Smooth muscle cell (in vitro differentiated cells): ENCODE measurements around the gene PLSCR3. TPM values are rescaled to one million over a fixed set of nuclear protein-coding genes. Genes with fewer than 3 reads are reported as not detected.
"Not testable (repeated sequence)": the region's sequence is repeated elsewhere in the genome, so short reads cannot be mapped to it uniquely, and the experiment has no call there.

ENCODE experiments used
- DNase-seq: peaks from one replicate; lab custom pipeline; 2025; ENCODE audit not compliant: unreplicated experiment; lab: John Stamatoyannopoulos, UW
- H2AFZ ChIP-seq: fragments of 200-600 bp; sonication (generic); 2 replicates; pipeline ENCODE4 v1.6.0; 2016; ENCODE audit warnings: antibody characterized with exemption, low read depth, mild to moderate bottlenecking
- H3F3A ChIP-seq: fragments of 200-600 bp; sonication (generic); 2 replicates; pipeline ENCODE4 v1.6.0; 2017; ENCODE audit warnings: antibody characterized with exemption, low read depth
- H3K27ac ChIP-seq: fragments of 200-600 bp; sonication (generic); 2 replicates; pipeline ENCODE4 v1.5.1; 2016; ENCODE audit warnings: low read depth, mild to moderate bottlenecking
- H3K27me3 ChIP-seq: fragments of 200-600 bp; sonication (generic); 2 replicates; pipeline ENCODE4 v1.6.1; 2016; ENCODE audit warnings: low read depth, mild to moderate bottlenecking
- H3K36me3 ChIP-seq: fragments of 200-600 bp; sonication (generic); 2 replicates; pipeline ENCODE4 v1.5.1; 2016; ENCODE audit warnings: low read depth
- H3K4me1 ChIP-seq: fragments of 200-600 bp; sonication (generic); 2 replicates; pipeline ENCODE4 v1.5.1; 2016; ENCODE audit warnings: low read depth
- H3K4me2 ChIP-seq: fragments of 200-600 bp; sonication (generic); 2 replicates; pipeline ENCODE4 v1.6.0; 2016; ENCODE audit warnings: mild to moderate bottlenecking
- H3K4me3 ChIP-seq: fragments of 200-600 bp; sonication (generic); 2 replicates; pipeline ENCODE4 v1.5.1; 2016; ENCODE audit warnings: mild to moderate bottlenecking
- H3K79me2 ChIP-seq: fragments of 200-600 bp; sonication (generic); 2 replicates; pipeline ENCODE4 v1.6.0; 2016; ENCODE audit warnings: low read depth, mild to moderate bottlenecking
- H3K9ac ChIP-seq: fragments of 200-600 bp; sonication (generic); 2 replicates; pipeline ENCODE4 v1.6.0; 2016; ENCODE audit warnings: low read depth
- H3K9me3 ChIP-seq: fragments of 200-600 bp; sonication (generic); replicated peaks from 2 replicates; pipeline ENCODE4 v1.5.1; 2016; ENCODE audit warnings: low read depth
- H4K20me1 ChIP-seq: fragments of 200-600 bp; sonication (generic); 2 replicates; pipeline ENCODE4 v1.6.0; 2016; ENCODE audit warnings: low read depth
- WGBS: methylation state at CpG from one replicate; pipeline ENCODE4 v1.1.7; 2016; ENCODE audit warnings: low lambda C conversion rate; 5-methylcytosine and 5-hydroxymethylcytosine counted together
- polyA plus RNA-seq: library from polyadenylated mRNA; unstranded; fragments of >200 nt; fragmentation: Nextera tagmentation; extraction: Ambion mirVana; gene quantifications from 2 replicates; pipeline ENCODE4 v1.2.1, GENCODE V29; 2016
- total RNA-seq: library from RNA; depleted of rRNA; stranded (reverse); fragments of >200 nt; gene quantifications from 2 replicates; pipeline ENCODE4 v1.2.3, GENCODE V29; 2014
- TF ChIP-seq, protein P1 (sequence below): fragments of 200-600 bp; sonication (generic); IDR thresholded peaks from 2 replicates; pipeline ENCODE4 v1.5.1; 2017; ENCODE audit warnings: borderline replicate concordance, mild to moderate bottlenecking, antibody characterized with exemption; ENCODE audit not compliant: insufficient read depth, poor library complexity, severe bottlenecking

Gene PLSCR3
- total and polyA plus RNA-seq, 2 experiments from 2014 or later: 29.3 to 110 TPM

DNA sequence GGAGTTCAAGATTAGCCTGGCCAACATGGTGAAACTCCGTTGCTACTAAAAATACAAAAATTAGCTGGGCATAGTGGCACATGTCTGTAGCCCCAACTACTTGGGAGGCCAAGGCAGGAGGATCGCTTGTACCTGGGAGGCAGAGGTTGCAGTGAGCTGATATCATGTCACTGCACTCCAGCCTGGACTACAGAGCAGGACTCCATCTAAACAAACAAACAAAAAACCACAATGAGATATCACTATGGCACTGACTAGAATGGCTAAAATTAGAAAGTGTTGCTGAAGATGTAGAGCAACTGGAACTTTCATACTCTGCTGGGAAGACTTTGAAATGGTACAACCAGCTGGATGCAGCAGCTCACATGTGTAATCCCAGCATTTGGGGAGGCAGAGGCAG, 20.0 kb downstream of the PLSCR3 start:
- no peak overlapping the region for H2AFZ ChIP-seq
- TF ChIP-seq, protein P1, sequence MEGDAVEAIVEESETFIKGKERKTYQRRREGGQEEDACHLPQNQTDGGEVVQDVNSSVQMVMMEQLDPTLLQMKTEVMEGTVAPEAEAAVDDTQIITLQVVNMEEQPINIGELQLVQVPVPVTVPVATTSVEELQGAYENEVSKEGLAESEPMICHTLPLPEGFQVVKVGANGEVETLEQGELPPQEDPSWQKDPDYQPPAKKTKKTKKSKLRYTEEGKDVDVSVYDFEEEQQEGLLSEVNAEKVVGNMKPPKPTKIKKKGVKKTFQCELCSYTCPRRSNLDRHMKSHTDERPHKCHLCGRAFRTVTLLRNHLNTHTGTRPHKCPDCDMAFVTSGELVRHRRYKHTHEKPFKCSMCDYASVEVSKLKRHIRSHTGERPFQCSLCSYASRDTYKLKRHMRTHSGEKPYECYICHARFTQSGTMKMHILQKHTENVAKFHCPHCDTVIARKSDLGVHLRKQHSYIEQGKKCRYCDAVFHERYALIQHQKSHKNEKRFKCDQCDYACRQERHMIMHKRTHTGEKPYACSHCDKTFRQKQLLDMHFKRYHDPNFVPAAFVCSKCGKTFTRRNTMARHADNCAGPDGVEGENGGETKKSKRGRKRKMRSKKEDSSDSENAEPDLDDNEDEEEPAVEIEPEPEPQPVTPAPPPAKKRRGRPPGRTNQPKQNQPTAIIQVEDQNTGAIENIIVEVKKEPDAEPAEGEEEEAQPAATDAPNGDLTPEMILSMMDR: no peak
- no peaks in the 10 kb centered on the region for H3K27me3 ChIP-seq
- no peaks in the 10 kb centered on the region for H3K9me3 ChIP-seq
- no peak overlapping the region for H3K9ac ChIP-seq
- DNase-seq: no peak
- H3K4me1 ChIP-seq: no peaks in the 10 kb centered on the region
- WGBS: 98% methylated on average over 2 of the region's 2 CpGs
- no peaks in the 10 kb centered on the region for H4K20me1 ChIP-seq
- H3K4me2 ChIP-seq: no peak overlapping the region
- no peak overlapping the region for H3K4me3 ChIP-seq
- no peaks in the 10 kb centered on the region for H3K79me2 ChIP-seq
- H3K27ac ChIP-seq: no peak overlapping the region
- no peaks in the 10 kb centered on the region for H3F3A ChIP-seq
- no peaks in the 10 kb centered on the region for H3K36me3 ChIP-seq

DNA sequence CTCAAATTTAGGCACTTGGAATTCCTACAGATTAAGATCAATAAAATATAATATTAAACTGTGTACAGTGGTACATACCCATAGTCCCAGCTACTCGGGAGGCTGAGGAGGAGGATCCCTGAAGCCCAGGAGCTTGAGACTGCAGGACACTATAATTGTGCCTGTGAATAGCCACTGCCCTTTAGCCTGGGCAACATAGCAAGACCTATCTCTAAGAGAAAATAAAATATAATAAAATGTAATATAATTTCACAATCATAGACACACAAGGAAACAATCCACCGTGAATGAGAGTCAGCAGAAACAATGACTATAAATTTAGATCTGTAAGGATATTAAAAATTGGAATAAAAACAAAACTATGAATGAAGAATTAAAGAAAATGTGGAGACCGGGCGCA, 23.5 kb downstream of the PLSCR3 start:
- Histone ChIP-seq H4K20me1 (no peaks in the 10 kb centered on the region), H3K27ac (no peak overlapping the region), H3K9ac (no peak overlapping the region), H3K4me1 (no peaks in the 10 kb centered on the region), H2AFZ (no peak overlapping the region), H3K79me2 (no peaks in the 10 kb centered on the region), H3F3A (no peaks in the 10 kb centered on the region), H3K4me2 (no peak overlapping the region), H3K36me3 (no peaks in the 10 kb centered on the region), H3K9me3 (no peaks in the 10 kb centered on the region), H3K4me3 (no peak overlapping the region), H3K27me3 (no peaks in the 10 kb centered on the region)
- WGBS: 95% methylated on average over 4 of the region's 4 CpGs
- DNase-seq: no peak
- TF ChIP-seq, protein P1: no peak

DNA sequence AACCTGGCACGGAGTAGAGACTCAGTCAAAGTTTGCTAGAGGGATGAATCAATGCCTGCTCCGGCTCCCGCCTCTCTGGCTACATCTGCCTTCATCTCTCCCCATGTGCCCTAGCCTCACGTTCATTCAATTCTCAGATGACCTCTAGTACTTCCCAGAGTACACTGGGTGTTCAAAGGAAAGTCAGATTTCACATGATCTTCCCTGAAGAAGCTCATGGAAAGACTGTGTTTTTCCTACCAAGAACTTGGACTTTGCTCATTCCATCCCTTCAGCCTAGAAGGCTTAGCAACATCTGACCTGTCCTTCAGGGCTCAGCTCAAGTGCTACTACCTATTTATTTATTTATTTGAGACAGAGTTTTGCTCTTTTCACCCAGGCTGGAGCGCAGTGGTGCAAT, 24.5 kb downstream of the PLSCR3 start:
- no peaks in the 10 kb centered on the region for H3K27me3 ChIP-seq
- no peaks in the 10 kb centered on the region for H3K4me1 ChIP-seq
- no peaks in the 10 kb centered on the region for H3K36me3 ChIP-seq
- no peak overlapping the region for H3K4me2 ChIP-seq
- TF ChIP-seq, protein P1: no peak
- H3K4me3 ChIP-seq: no peak overlapping the region
- 90% methylated on average over 5 of the region's 5 CpGs for WGBS
- H3K79me2 ChIP-seq: no peaks in the 10 kb centered on the region
- H3K27ac ChIP-seq: no peak overlapping the region
- H4K20me1 ChIP-seq: no peaks in the 10 kb centered on the region
- H3F3A ChIP-seq: no peaks in the 10 kb centered on the region
- no peak for DNase-seq
- no peak overlapping the region for H2AFZ ChIP-seq
- no peak overlapping the region for H3K9ac ChIP-seq
- no peaks in the 10 kb centered on the region for H3K9me3 ChIP-seq

DNA sequence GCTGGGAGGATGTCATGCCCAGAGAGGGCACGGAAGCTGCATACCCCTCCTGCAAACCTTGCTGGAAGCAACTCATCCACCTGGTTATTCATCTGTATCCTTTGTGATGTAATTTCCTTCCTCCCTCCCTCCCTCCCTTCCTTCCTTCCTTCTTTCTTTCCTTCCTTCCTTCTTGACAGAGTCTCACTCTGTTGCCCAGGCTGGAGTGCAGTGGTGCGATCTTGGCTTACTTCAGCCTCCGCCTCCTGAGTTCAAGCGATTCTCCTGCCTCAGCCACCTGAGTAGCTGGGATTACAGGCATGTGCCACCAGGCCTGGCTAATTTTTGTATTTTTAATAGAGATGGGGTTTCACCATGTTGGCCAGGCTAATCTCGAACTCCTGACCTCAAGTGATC, 25.7 kb downstream of the PLSCR3 start:
- H2AFZ ChIP-seq, H3K9ac ChIP-seq, H3K4me3 ChIP-seq, DNase-seq, H3K4me1 ChIP-seq, H3K9me3 ChIP-seq, H3K79me2 ChIP-seq, H4K20me1 ChIP-seq, H3K36me3 ChIP-seq, H3K4me2 ChIP-seq, H3K27me3 ChIP-seq, H3F3A ChIP-seq, H3K27ac ChIP-seq: not testable (repeated sequence)
- WGBS: 90% methylated on average over 5 of the region's 5 CpGs
